A549 (cell line): ENCODE data around the gene MGMT. TPM values are rescaled to one million over a fixed set of nuclear protein-coding genes. Genes with fewer than 3 reads are reported as not detected.

Experiments used
- ATAC-seq, 2 experiments: fragments of 200-7000 bp in 1 of 2; fragments of >200 bp in 1 of 2; cut with Nextera tagmentation in 1 of 2; cut with Tn5 transposase in 1 of 2; 3 replicates each; pipeline versions ENCODE4 v1.8.0 to v1.9.1; 2018 to 2020; ENCODE audit warnings: mild to moderate bottlenecking in 1 of 2, moderate library complexity in 1 of 2
- CTCF ChIA-PET: fragments of 300-600 bp; sonication (Branson Sonifier 250); formaldehyde crosslinking; extraction: SDS; loops from one replicate; lab custom pipeline; 2021; ENCODE audit warnings: antibody characterized with exemption, inconsistent platforms; lab: Yijun Ruan, JAX
- POLR2A ChIA-PET: fragments of 350-600 bp; formaldehyde crosslinking; extraction: SDS; loops from one replicate; lab custom pipeline; 2021; ENCODE audit warnings: antibody characterized with exemption, inconsistent platforms; lab: Yijun Ruan, JAX
- DNase-seq, 2 experiments: peaks; one replicate each; pipeline versions ENCODE4 v3.0.0 to v3.0.0-alpha.2; 2011 to 2016; ENCODE audit warnings: low read depth in 1 of 2, low spot score in 1 of 2
- FAIRE-seq: peaks from 2 replicates; lab custom pipeline; 2011; peaks lifted over from hg19 to GRCh38; lab: Jason Lieb, UNC
- H3K27ac ChIP-seq, 2 experiments: fragments of >200 bp; sonication (Bioruptor Twin); formaldehyde crosslinking; 3 replicates each; pipeline ENCODE4 v1.5.1; 2016 to 2017
- H3K4me1 ChIP-seq: fragments of >200 bp; sonication (Bioruptor Twin); formaldehyde crosslinking; 3 replicates; pipeline ENCODE4 v1.6.1; 2016
- H3K4me2 ChIP-seq: fragments of >200 bp; sonication (Bioruptor Twin); formaldehyde crosslinking; 3 replicates; pipeline ENCODE4 v1.6.1; 2016
- H3K4me3 ChIP-seq: fragments of >200 bp; sonication (Bioruptor Twin); formaldehyde crosslinking; 3 replicates; pipeline ENCODE4 v1.5.1; 2016
- H3K9me3 ChIP-seq: fragments of >200 bp; sonication (Bioruptor Twin); formaldehyde crosslinking; 3 replicates; pipeline ENCODE4 v1.6.1; 2016
- BCL3 ChIP-seq: fragments of >200 bp; sonication (Bioruptor Twin); formaldehyde crosslinking; IDR thresholded peaks from 3 replicates; pipeline ENCODE4 v1.6.1; 2016
- BHLHE40 ChIP-seq: IDR thresholded peaks from 2 replicates; pipeline ENCODE4 v1.6.1; 2012; ENCODE audit warnings: low read depth, low read length, inconsistent platforms
- E2F6 ChIP-seq: IDR thresholded peaks from 2 replicates; pipeline ENCODE4 v1.6.1; 2012; ENCODE audit warnings: low read depth, borderline replicate concordance
- EHF ChIP-seq: fragments of 250-450 bp; sonication (Bioruptor Pico); IDR thresholded peaks from 2 replicates; pipeline ENCODE4 v1.5.0; 2020; ENCODE audit warnings: mild to moderate bottlenecking
- ELK1 ChIP-seq: fragments of 150-350 bp; IDR thresholded peaks from 2 replicates; pipeline ENCODE4 v1.6.1; 2014; ENCODE audit warnings: low read depth, mild to moderate bottlenecking, low read length
- ESRRA ChIP-seq: fragments of 150-350 bp; IDR thresholded peaks from 2 replicates; pipeline ENCODE4 v1.6.1; 2014; ENCODE audit warnings: mild to moderate bottlenecking, low read length, borderline replicate concordance
- HDAC2 ChIP-seq: fragments of 200-600 bp; sonication (generic); IDR thresholded peaks from 2 replicates; pipeline ENCODE4 v1.6.1; 2016
- HES2 ChIP-seq: fragments of >200 bp; sonication (Bioruptor Twin); formaldehyde crosslinking; IDR thresholded peaks from 2 replicates; pipeline ENCODE4 v1.6.1; 2016
- HEYL ChIP-seq: fragments of 250-450 bp; sonication (Bioruptor Pico); IDR thresholded peaks from 2 replicates; pipeline ENCODE4 v1.8.0; 2021; ENCODE audit warnings: mild to moderate bottlenecking, moderate library complexity
- JUN ChIP-seq, 2 experiments: fragments of >200 bp; sonication (Bioruptor Twin); formaldehyde crosslinking; IDR thresholded peaks; 2 replicates in 1 of 2; 3 replicates in 1 of 2; pipeline ENCODE4 v1.6.1; 2016 to 2017
- JUNB ChIP-seq: fragments of >200 bp; sonication (Bioruptor Twin); formaldehyde crosslinking; IDR thresholded peaks from 2 replicates; pipeline ENCODE4 v1.6.1; 2016
- KDM1A ChIP-seq: fragments of 200-600 bp; sonication (generic); IDR thresholded peaks from 2 replicates; pipeline ENCODE4 v1.6.1; 2016; ENCODE audit warnings: low read depth, mild to moderate bottlenecking
- KDM5A ChIP-seq: fragments of 200-600 bp; sonication (generic); IDR thresholded peaks from 2 replicates; pipeline ENCODE4 v1.6.1; 2016; ENCODE audit warnings: antibody characterized with exemption, mild to moderate bottlenecking
- MAFK ChIP-seq: fragments of 450-650 bp; IDR thresholded peaks from 2 replicates; pipeline ENCODE4 v1.6.1; 2014; ENCODE audit not compliant: partially characterized antibody
- MAX ChIP-seq: IDR thresholded peaks from 2 replicates; pipeline ENCODE4 v1.6.1; 2012
- NFE2L2 ChIP-seq: fragments of 150-350 bp; conservative IDR thresholded peaks from 2 replicates; pipeline ENCODE4 v1.6.1; 2014; ENCODE audit warnings: low read length
- NPAS2 ChIP-seq: fragments of 250-450 bp; sonication (Bioruptor Pico); IDR thresholded peaks from 2 replicates; pipeline ENCODE4 v1.8.0; 2022; ENCODE audit warnings: mild to moderate bottlenecking, moderate library complexity, borderline replicate concordance
- NR3C1 ChIP-seq: fragments of >200 bp; sonication (Bioruptor Twin); formaldehyde crosslinking; IDR thresholded peaks from 3 replicates; pipeline ENCODE4 v1.6.1; 2017
- POLR2A ChIP-seq: IDR thresholded peaks from 2 replicates; pipeline ENCODE4 v1.6.1; 2012; ENCODE audit warnings: mild to moderate bottlenecking, low read length
- POLR2AphosphoS2 ChIP-seq: conservative IDR thresholded peaks from 2 replicates; pipeline ENCODE4 v1.6.1; 2012; ENCODE audit warnings: low read length, improper control_type of control experiment, inconsistent platforms
- RAD21 ChIP-seq, 2 experiments: fragments of >200 bp in 1 of 2; sonication (Bioruptor Twin) in 1 of 2; formaldehyde crosslinking in 1 of 2; IDR thresholded peaks in 1 of 2; conservative IDR thresholded peaks in 1 of 2; 2 replicates in 1 of 2; 3 replicates in 1 of 2; pipeline ENCODE4 v1.6.1; 2012 to 2018; ENCODE audit warnings: inconsistent platforms in 1 of 2
- RARB ChIP-seq: fragments of 250-450 bp; sonication (Bioruptor Pico); IDR thresholded peaks from 2 replicates; pipeline ENCODE4 v1.8.0; 2021; ENCODE audit warnings: mild to moderate bottlenecking, moderate library complexity
- REST ChIP-seq: fragments of 200-600 bp; sonication (generic); IDR thresholded peaks from 2 replicates; pipeline ENCODE4 v1.6.1; 2016; ENCODE audit warnings: antibody characterized with exemption, mild to moderate bottlenecking, moderate library complexity
- RNF2 ChIP-seq: fragments of 200-600 bp; sonication (generic); IDR thresholded peaks from 2 replicates; pipeline ENCODE4 v1.6.1; 2016; ENCODE audit warnings: low read depth, mild to moderate bottlenecking, antibody characterized with exemption, moderate library complexity, borderline replicate concordance
- SMC3 ChIP-seq: fragments of >200 bp; sonication (Bioruptor Twin); formaldehyde crosslinking; IDR thresholded peaks from 3 replicates; pipeline ENCODE4 v1.6.1; 2018; ENCODE audit warnings: inconsistent platforms
- SREBF2 ChIP-seq: fragments of 450-650 bp; IDR thresholded peaks from 2 replicates; pipeline ENCODE4 v1.6.1; 2014; ENCODE audit warnings: mild to moderate bottlenecking, moderate library complexity
- TP53 ChIP-seq: fragments of 250-450 bp; sonication (Bioruptor Pico); IDR thresholded peaks from 2 replicates; pipeline ENCODE4 v1.5.0; 2021; ENCODE audit warnings: mild to moderate bottlenecking, moderate library complexity
- ZNF302 ChIP-seq: fragments of 250-450 bp; sonication (Bioruptor Pico); IDR thresholded peaks from 2 replicates; pipeline ENCODE4 v1.9.0; 2021; ENCODE audit warnings: inconsistent platforms, mild to moderate bottlenecking, moderate library complexity
- WGBS: methylation state at CpG from one replicate; pipeline ENCODE4 v1.1.6; 2017; ENCODE audit errors: missing lambda C conversion rate; 5-methylcytosine and 5-hydroxymethylcytosine counted together
- polyA plus RNA-seq, 4 experiments: library from polyadenylated mRNA; depleted of rRNA in 3 of 4; stranded (reverse); fragments of >200 nt; fragmentation: RNase III in 1 of 4; extraction: RNeasy Plus Mini Kit Qiagen cat#74134 plus additional on column Dnase treatment in 1 of 4; gene quantifications; 2 replicates in 3 of 4; 3 replicates in 1 of 4; pipeline ENCODE4 v1.2.3, GENCODE V29; 2011 to 2017

The MGMT gene
- polyA plus RNA-seq, 2 of the 4 experiments (the other 2 are of a cell fraction), result 4.9 to 5.2 TPM

- Histone ChIP-seq H3K9me3 (no peaks in the 10 kb centered on the region), H3K27ac (no peak overlapping the region), H3K4me2 (no peak overlapping the region), H3K4me1 (no peaks in the 10 kb centered on the region), H3K4me3 (no peak overlapping the region)
- POLR2A ChIA-PET, result no interaction called here
- 45% methylated on average over 10 of the region's 10 CpGs for WGBS
- DNase-seq, result no peak
- FAIRE-seq, result no peak
- no peak for TF ChIP-seq SMC3
- TF ChIP-seq RARB (CRISPR knock-in tag), result no peak
- TF ChIP-seq NFE2L2, result no peak
- no peak for TF ChIP-seq RAD21 (conservative IDR thresholded peaks at IDR 0.05 in 1 of 2, IDR thresholded peaks at IDR 0.05 in 1 of 2)
- no peak for TF ChIP-seq TP53 (CRISPR knock-in tag)
- TF ChIP-seq HEYL (CRISPR knock-in tag), result no peak
- no peak for TF ChIP-seq BCL3
- no peak for TF ChIP-seq SREBF2
- TF ChIP-seq NR3C1, result no peak
- no peak for TF ChIP-seq JUNB
- TF ChIP-seq KDM5A, result no peak
- TF ChIP-seq EHF (CRISPR knock-in tag), result no peak
- no peak for TF ChIP-seq REST
- CTCF ChIA-PET, result no interaction called here
- ATAC-seq, result no peak
Observed at GRCh38 chr10:129786216-129786615, 319.2 kb downstream of the MGMT start.

GRCh38 chr10:129787557-129787956 lies 320.5 kb downstream of the MGMT start:
- TF ChIP-seq ESRRA (no peak), POLR2AphosphoS2 (no peak), RNF2 (no peak), E2F6 (no peak), RARB (CRISPR knock-in tag) (no peak), JUN (IDR thresholded peaks at IDR 0.05) (no peak), NPAS2 (CRISPR knock-in tag) (no peak), JUNB (no peak), TP53 (CRISPR knock-in tag) (no peak), POLR2A (no peak), KDM1A (no peak), MAX (no peak), SMC3 (no peak), ZNF302 (CRISPR knock-in tag) (no peak), HES2 (no peak), ELK1 (no peak), HDAC2 (no peak), MAFK (no peak), BHLHE40 (no peak), SREBF2 (no peak)
- H3K9me3 ChIP-seq, result no peaks in the 10 kb centered on the region
- DNase-seq, result no peak
- POLR2A ChIA-PET, result no interaction called here
- H3K4me3 ChIP-seq, result no peak overlapping the region
- no peak overlapping the region for H3K27ac ChIP-seq
- no peak for FAIRE-seq
- H3K4me2 ChIP-seq, result no peak overlapping the region
- 0% methylated on average over 5 of the region's 5 CpGs for WGBS
- CTCF ChIA-PET, result no interaction called here
- ATAC-seq, result no peak
- no peaks in the 10 kb centered on the region for H3K4me1 ChIP-seq
